ENCODE data around the gene TMEM269.

Gene TMEM269

GRCh38 chr1:42793824-42794223, 9.0 kb downstream of the TMEM269 start:
- H3K4me1 ChIP-seq (ENCODE audit: insufficient read depth, low read length, severe bottlenecking) = no peaks in the 10 kb centered on the region
- H3K9ac ChIP-seq (ENCODE audit: low read length) = no peak overlapping the region
- H2AFZ ChIP-seq (ENCODE audit: low read length) = no peak overlapping the region
- H3K9me2 ChIP-seq (ENCODE audit: low read depth, low read length) = no peaks in the 10 kb centered on the region
- H3K4me2 ChIP-seq (ENCODE audit: low read length) = no peak overlapping the region
- H3K27me3 ChIP-seq (ENCODE audit: insufficient read depth, low read length) = no peaks in the 10 kb centered on the region
- H3F3A ChIP-seq (ENCODE audit: insufficient read depth, low read length) = no peaks in the 10 kb centered on the region
- H3K36me3 ChIP-seq (ENCODE audit: insufficient read depth, low read length) = no peaks in the 10 kb centered on the region
- H3K4me3 ChIP-seq (ENCODE audit: low read depth, low read length, poor library complexity, severe bottlenecking) = no peak overlapping the region
- TF ChIP-seq EZH2 (IDR thresholded peaks at IDR 0.05; ENCODE audit: borderline replicate concordance, low read length) = no peak
- TF ChIP-seq, protein P1, sequence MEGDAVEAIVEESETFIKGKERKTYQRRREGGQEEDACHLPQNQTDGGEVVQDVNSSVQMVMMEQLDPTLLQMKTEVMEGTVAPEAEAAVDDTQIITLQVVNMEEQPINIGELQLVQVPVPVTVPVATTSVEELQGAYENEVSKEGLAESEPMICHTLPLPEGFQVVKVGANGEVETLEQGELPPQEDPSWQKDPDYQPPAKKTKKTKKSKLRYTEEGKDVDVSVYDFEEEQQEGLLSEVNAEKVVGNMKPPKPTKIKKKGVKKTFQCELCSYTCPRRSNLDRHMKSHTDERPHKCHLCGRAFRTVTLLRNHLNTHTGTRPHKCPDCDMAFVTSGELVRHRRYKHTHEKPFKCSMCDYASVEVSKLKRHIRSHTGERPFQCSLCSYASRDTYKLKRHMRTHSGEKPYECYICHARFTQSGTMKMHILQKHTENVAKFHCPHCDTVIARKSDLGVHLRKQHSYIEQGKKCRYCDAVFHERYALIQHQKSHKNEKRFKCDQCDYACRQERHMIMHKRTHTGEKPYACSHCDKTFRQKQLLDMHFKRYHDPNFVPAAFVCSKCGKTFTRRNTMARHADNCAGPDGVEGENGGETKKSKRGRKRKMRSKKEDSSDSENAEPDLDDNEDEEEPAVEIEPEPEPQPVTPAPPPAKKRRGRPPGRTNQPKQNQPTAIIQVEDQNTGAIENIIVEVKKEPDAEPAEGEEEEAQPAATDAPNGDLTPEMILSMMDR (IDR thresholded peaks at IDR 0.05; ENCODE audit: low read length) = no peak
- no peak overlapping the region for H3K27ac ChIP-seq (ENCODE audit: low read depth, low read length, poor library complexity, severe bottlenecking)
- no peaks in the 10 kb centered on the region for H3K9me3 ChIP-seq (ENCODE audit: low read length)
- H4K20me1 ChIP-seq (ENCODE audit: insufficient read depth, low read length) = no peaks in the 10 kb centered on the region
- no peaks in the 10 kb centered on the region for H3K79me2 ChIP-seq (ENCODE audit: insufficient read depth, low read length)

DNA sequence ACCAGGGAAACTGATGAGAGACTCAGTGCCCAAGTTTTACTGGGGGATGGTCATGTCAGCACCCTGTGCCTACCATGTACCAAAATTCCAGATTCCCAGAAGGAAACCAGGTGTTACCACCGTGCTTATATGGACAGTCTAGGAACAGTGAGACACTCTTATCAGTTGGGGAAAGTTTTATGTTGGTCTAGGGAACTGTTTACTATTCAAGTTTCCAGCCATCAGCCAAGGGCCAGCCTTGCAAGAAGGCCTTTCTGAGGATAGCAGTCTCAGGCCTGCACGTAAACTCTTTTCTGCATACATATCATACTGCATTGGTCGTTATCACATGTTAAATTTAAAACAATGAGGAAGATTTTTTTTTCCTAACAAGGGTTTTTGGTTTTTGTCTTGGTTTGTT, 12.6 kb downstream of the TMEM269 start:
- no peaks in the 10 kb centered on the region for H3K79me2 ChIP-seq (ENCODE audit: insufficient read depth, low read length)
- no peaks in the 10 kb centered on the region for H4K20me1 ChIP-seq (ENCODE audit: insufficient read depth, low read length)
- no peaks in the 10 kb centered on the region for H3K4me1 ChIP-seq (ENCODE audit: insufficient read depth, low read length, severe bottlenecking)
- no peaks in the 10 kb centered on the region for H3K9me3 ChIP-seq (ENCODE audit: low read length)
- H3K36me3 ChIP-seq (ENCODE audit: insufficient read depth, low read length) = no peaks in the 10 kb centered on the region
- no peaks in the 10 kb centered on the region for H3K27me3 ChIP-seq (ENCODE audit: insufficient read depth, low read length)
- no peaks in the 10 kb centered on the region for H3F3A ChIP-seq (ENCODE audit: insufficient read depth, low read length)
- H3K4me2 ChIP-seq (ENCODE audit: low read length) = no peak overlapping the region
- H2AFZ ChIP-seq (ENCODE audit: low read length) = no peak overlapping the region
- no peak overlapping the region for H3K9ac ChIP-seq (ENCODE audit: low read length)
- H3K4me3 ChIP-seq (ENCODE audit: low read depth, low read length, poor library complexity, severe bottlenecking) = no peak overlapping the region
- no peak overlapping the region for H3K27ac ChIP-seq (ENCODE audit: low read depth, low read length, poor library complexity, severe bottlenecking)
- no peaks in the 10 kb centered on the region for H3K9me2 ChIP-seq (ENCODE audit: low read depth, low read length)
- TF ChIP-seq, protein P1 (IDR thresholded peaks at IDR 0.05; ENCODE audit: low read length) = no peak
- no peak for TF ChIP-seq EZH2 (IDR thresholded peaks at IDR 0.05; ENCODE audit: borderline replicate concordance, low read length)

DNA sequence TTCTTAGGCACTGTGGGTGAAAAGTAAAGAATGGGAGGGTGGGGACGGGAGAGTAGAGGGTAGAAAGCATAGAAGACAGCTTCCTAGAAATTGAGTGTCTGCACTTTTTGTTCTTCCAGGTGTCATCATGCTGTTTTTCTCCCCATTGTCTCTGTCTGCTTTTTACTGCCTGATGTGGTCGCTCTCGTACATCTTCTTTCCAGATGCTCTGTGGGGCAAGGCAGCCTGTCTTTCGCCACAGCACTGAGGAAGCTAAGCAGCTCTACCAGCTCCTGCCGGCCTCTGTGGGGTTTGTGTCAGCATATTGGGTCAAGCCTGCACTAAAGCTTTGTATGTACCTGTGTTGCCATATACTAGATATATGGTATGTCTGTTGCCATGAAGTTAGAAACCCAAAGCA, 13.2 kb downstream of the TMEM269 start:
- H3K4me1 ChIP-seq (ENCODE audit: insufficient read depth, low read length, severe bottlenecking) = no peaks in the 10 kb centered on the region
- no peaks in the 10 kb centered on the region for H3F3A ChIP-seq (ENCODE audit: insufficient read depth, low read length)
- no peak overlapping the region for H3K4me2 ChIP-seq (ENCODE audit: low read length)
- H3K79me2 ChIP-seq (ENCODE audit: insufficient read depth, low read length) = no peaks in the 10 kb centered on the region
- H3K9me2 ChIP-seq (ENCODE audit: low read depth, low read length) = no peaks in the 10 kb centered on the region
- H3K27me3 ChIP-seq (ENCODE audit: insufficient read depth, low read length) = no peaks in the 10 kb centered on the region
- TF ChIP-seq EZH2 (IDR thresholded peaks at IDR 0.05; ENCODE audit: borderline replicate concordance, low read length) = no peak
- TF ChIP-seq, protein P1 (IDR thresholded peaks at IDR 0.05; ENCODE audit: low read length) = no peak
- no peak overlapping the region for H2AFZ ChIP-seq (ENCODE audit: low read length)
- H3K9ac ChIP-seq (ENCODE audit: low read length) = no peak overlapping the region
- no peaks in the 10 kb centered on the region for H4K20me1 ChIP-seq (ENCODE audit: insufficient read depth, low read length)
- H3K36me3 ChIP-seq (ENCODE audit: insufficient read depth, low read length) = no peaks in the 10 kb centered on the region
- H3K27ac ChIP-seq (ENCODE audit: low read depth, low read length, poor library complexity, severe bottlenecking) = no peak overlapping the region
- H3K4me3 ChIP-seq (ENCODE audit: low read depth, low read length, poor library complexity, severe bottlenecking) = no peak overlapping the region
- no peaks in the 10 kb centered on the region for H3K9me3 ChIP-seq (ENCODE audit: low read length)
